PC-3 (cell line): ENCODE measurements around the gene PARVA. TPM values are rescaled to one million over a fixed set of nuclear protein-coding genes. Genes with fewer than 3 reads are reported as not detected.

Source experiments
- ATAC-seq: fragments of 200-7000 bp; cut with Tn5 transposase; 2 replicates; pipeline ENCODE4 v1.9.1; 2020; ENCODE audit warnings: mild to moderate bottlenecking, moderate library complexity
- BruUV-seq: library from RNA; stranded (reverse); fragments of 400-500 nt; replicated peaks from 2 replicates; lab custom pipeline; 2021; lab: Mats Ljungman, UMichigan
- CTCF ChIA-PET: fragments of 300-600 bp; sonication (Branson Sonifier 250); formaldehyde crosslinking; loops from one replicate; lab custom pipeline; 2022; ENCODE audit warnings: antibody characterized with exemption; lab: Charles Lee
- POLR2A ChIA-PET: fragments of 300-600 bp; sonication (Branson Sonifier 250); formaldehyde crosslinking; loops from one replicate; lab custom pipeline; 2022; ENCODE audit warnings: antibody characterized with exemption; ENCODE audit not compliant: unreplicated experiment; lab: Charles Lee
- DNase-seq: peaks from one replicate; pipeline ENCODE4 v3.0.0-alpha.2; 2015
- H2AFZ ChIP-seq: fragments of 300-600 bp; sonication (generic); 2 replicates; pipeline ENCODE4 v1.6.0; 2016; ENCODE audit warnings: antibody characterized with exemption, low read length
- H3F3A ChIP-seq: fragments of 300-600 bp; sonication (generic); one replicate; pipeline ENCODE4 v1.6.0; 2017; ENCODE audit warnings: antibody characterized with exemption, low read length, control low read depth, mild to moderate bottlenecking; ENCODE audit not compliant: unreplicated experiment
- H3K27ac ChIP-seq: fragments of 300-600 bp; sonication (generic); 2 replicates; pipeline ENCODE4 v1.5.1; 2016; ENCODE audit warnings: mild to moderate bottlenecking, low read length
- H3K27me3 ChIP-seq: fragments of 300-600 bp; sonication (generic); 2 replicates; pipeline ENCODE4 v1.6.1; 2016; ENCODE audit warnings: low read length, mixed read lengths
- H3K36me3 ChIP-seq: fragments of 300-600 bp; sonication (generic); 2 replicates; pipeline ENCODE4 v1.6.1; 2016; ENCODE audit warnings: low read depth, mixed run types, low read length, mixed read lengths
- H3K4me1 ChIP-seq: fragments of 300-600 bp; sonication (generic); 2 replicates; pipeline ENCODE4 v1.5.1; 2016; ENCODE audit warnings: low read length; ENCODE audit not compliant: insufficient read depth
- H3K4me2 ChIP-seq: fragments of 300-600 bp; sonication (generic); 2 replicates; pipeline ENCODE4 v1.6.0; 2016; ENCODE audit warnings: low read length
- H3K4me3 ChIP-seq: fragments of 300-600 bp; sonication (generic); 2 replicates; pipeline ENCODE4 v1.5.1; 2016; ENCODE audit warnings: mild to moderate bottlenecking, low read length, mixed read lengths
- H3K79me2 ChIP-seq: fragments of 300-600 bp; sonication (generic); 2 replicates; pipeline ENCODE4 v1.6.1; 2017; ENCODE audit warnings: low read length, mixed read lengths
- H3K9ac ChIP-seq: fragments of 300-600 bp; sonication (generic); 2 replicates; pipeline ENCODE4 v1.6.0; 2016; ENCODE audit warnings: mild to moderate bottlenecking, low read length
- H3K9me2 ChIP-seq: fragments of 300-600 bp; sonication (generic); replicated peaks from 2 replicates; pipeline ENCODE4 v1.6.1; 2016; ENCODE audit warnings: mixed run types, low read length, mixed read lengths
- H3K9me3 ChIP-seq: fragments of 300-600 bp; sonication (generic); 2 replicates; pipeline ENCODE4 v1.6.1; 2016; ENCODE audit warnings: low read length, mixed read lengths
- H4K20me1 ChIP-seq: fragments of 300-600 bp; sonication (generic); 2 replicates; pipeline ENCODE4 v1.6.1; 2016; ENCODE audit warnings: low read length, mixed read lengths
- EZH2 ChIP-seq: fragments of 300-600 bp; sonication (generic); IDR thresholded peaks from one replicate; pipeline ENCODE4 v1.6.1; 2017; ENCODE audit warnings: antibody characterized with exemption, mild to moderate bottlenecking, low read length; ENCODE audit not compliant: unreplicated experiment
- EZH2phosphoT487 ChIP-seq: fragments of 300-600 bp; sonication (generic); IDR thresholded peaks from 2 replicates; pipeline ENCODE4 v1.6.1; 2018; ENCODE audit warnings: mild to moderate bottlenecking, antibody characterized with exemption, low read length, borderline replicate concordance
- intact Hi-C: fragments of 100-400 bp; cut with micrococcal nuclease; formaldehyde crosslinking; loops from 2 replicates; pipeline ENCODE4 v1.9.0; 2023
- total RNA-seq: library from RNA; depleted of rRNA; stranded (reverse); fragments of >200 nt; gene quantifications from 2 replicates; pipeline ENCODE4 v1.2.3, GENCODE V29; 2014
- TF ChIP-seq, protein P1 (sequence below): fragments of 300-600 bp; sonication (generic); conservative IDR thresholded peaks from 2 replicates; pipeline ENCODE4 v1.5.1; 2017; ENCODE audit warnings: antibody characterized with exemption, low read depth, mild to moderate bottlenecking, low read length

The PARVA gene
- total RNA-seq, 1 experiment from 2014 or later, result 13.5 TPM

DNA sequence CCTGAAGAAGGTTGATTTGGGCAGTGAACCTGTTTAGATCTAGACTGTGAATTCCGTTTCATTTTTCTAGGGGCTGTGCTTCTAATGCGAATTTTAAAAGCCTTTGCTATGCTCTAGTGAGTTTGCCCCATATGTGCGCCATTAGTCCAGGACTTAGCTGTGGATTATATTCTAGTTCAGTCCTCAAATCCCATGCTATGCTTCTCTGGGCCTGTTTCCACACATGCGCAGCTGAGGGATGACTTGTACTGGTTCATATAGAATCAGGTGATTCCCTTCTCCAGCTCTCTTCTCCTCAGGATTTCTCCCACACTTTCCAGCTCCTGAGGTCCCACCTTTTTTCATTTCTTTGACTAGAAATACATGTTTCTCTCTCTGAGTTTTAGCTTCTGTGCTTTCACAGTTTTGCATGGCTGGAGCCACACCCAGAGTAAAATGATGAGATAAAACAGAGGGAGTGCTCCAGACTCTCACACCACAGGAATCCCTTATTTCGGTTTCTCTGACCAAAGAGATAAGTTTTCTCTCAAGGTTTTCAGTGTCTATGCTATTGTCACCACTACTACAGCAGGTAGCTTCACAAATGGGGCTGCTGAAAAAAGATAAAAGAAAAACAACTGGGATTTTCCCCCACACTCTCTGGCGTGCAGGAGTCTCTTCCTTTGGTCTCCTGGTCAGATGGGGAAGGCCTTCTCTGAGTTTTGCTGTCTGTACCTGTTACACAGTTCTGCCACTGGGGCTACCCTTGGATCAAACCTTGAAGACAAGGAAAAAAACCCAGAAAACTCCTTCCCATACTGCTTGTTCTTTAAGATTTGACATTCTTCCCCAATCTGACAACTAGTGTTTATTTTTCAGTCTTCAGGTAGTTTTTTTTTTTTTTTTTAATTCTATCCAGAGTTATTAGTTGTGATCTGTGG, 200.6 kb downstream of the PARVA start:
- no peak for ATAC-seq
- no peaks in the 10 kb centered on the region for H3K79me2 ChIP-seq
- H3K4me1 ChIP-seq, result peaks cover 15% of the 10 kb centered on the region
- H3K9ac ChIP-seq, result no peak overlapping the region
- no peak overlapping the region for H3K27ac ChIP-seq
- H3K4me2 ChIP-seq, result no peak overlapping the region
- H2AFZ ChIP-seq, result no peak overlapping the region
- ChIA-PET CTCF (no interaction called here), POLR2A (no interaction called here)
- H3K27me3 ChIP-seq, result no peaks in the 10 kb centered on the region
- H3K36me3 ChIP-seq, result no peaks in the 10 kb centered on the region
- intact Hi-C loops, result no loop called here
- no TSS peak for BruUV-seq
- TF ChIP-seq, protein P1, sequence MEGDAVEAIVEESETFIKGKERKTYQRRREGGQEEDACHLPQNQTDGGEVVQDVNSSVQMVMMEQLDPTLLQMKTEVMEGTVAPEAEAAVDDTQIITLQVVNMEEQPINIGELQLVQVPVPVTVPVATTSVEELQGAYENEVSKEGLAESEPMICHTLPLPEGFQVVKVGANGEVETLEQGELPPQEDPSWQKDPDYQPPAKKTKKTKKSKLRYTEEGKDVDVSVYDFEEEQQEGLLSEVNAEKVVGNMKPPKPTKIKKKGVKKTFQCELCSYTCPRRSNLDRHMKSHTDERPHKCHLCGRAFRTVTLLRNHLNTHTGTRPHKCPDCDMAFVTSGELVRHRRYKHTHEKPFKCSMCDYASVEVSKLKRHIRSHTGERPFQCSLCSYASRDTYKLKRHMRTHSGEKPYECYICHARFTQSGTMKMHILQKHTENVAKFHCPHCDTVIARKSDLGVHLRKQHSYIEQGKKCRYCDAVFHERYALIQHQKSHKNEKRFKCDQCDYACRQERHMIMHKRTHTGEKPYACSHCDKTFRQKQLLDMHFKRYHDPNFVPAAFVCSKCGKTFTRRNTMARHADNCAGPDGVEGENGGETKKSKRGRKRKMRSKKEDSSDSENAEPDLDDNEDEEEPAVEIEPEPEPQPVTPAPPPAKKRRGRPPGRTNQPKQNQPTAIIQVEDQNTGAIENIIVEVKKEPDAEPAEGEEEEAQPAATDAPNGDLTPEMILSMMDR, result no peak; the same call in 1 of the 2 replicates
- TF ChIP-seq EZH2 (no peak), EZH2phosphoT487 (no peak)
- DNase-seq, result peak; percentile 11
- no peak overlapping the region for H3K4me3 ChIP-seq
- no peaks in the 10 kb centered on the region for H4K20me1 ChIP-seq
- H3K9me3 ChIP-seq, result no peaks in the 10 kb centered on the region
- H3K9me2 ChIP-seq, result no peaks in the 10 kb centered on the region
- peaks cover 10% of the 10 kb centered on the region for H3F3A ChIP-seq

DNA sequence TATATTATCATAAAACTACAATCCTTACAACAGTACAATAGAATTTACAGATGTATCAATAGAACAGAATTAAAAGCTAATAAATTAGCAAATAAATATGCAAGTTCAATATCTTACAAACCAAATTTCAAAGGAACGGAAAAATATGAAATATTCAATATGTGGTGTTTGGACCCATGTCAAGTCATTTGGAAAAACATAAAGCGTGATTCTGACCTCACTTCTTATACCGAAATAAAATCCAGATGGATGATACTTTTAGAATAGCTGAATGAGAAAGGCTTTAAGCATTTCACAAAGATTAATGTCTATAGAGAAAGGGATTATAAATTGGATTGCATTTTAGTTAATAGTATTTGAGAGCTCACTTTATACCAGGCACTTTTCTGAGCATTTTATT, 204.0 kb downstream of the PARVA start:
- BruUV-seq, result no TSS peak
- Histone ChIP-seq H3K9me2 (no peaks in the 10 kb centered on the region), H2AFZ (peak overlapping the region; percentile 32; the same call in 1 of the 2 replicates), H3K4me2 (peak overlapping the region; percentile 23), H3K36me3 (no peaks in the 10 kb centered on the region), H3K27ac (peak overlapping the region; percentile 65; the same call in 1 of the 2 replicates), H3K9me3 (no peaks in the 10 kb centered on the region), H3K79me2 (no peaks in the 10 kb centered on the region), H3K9ac (no peak overlapping the region), H3K4me1 (peaks cover 15% of the 10 kb centered on the region), H4K20me1 (no peaks in the 10 kb centered on the region), H3F3A (peaks cover 10% of the 10 kb centered on the region), H3K4me3 (no peak overlapping the region), H3K27me3 (no peaks in the 10 kb centered on the region)
- CTCF ChIA-PET, result no interaction called here
- TF ChIP-seq, protein P1, result no peak
- TF ChIP-seq EZH2 (no peak), EZH2phosphoT487 (no peak)
- intact Hi-C loops, result no loop called here
- POLR2A ChIA-PET, result no interaction called here
- DNase-seq (no peak), ATAC-seq (no peak)

DNA sequence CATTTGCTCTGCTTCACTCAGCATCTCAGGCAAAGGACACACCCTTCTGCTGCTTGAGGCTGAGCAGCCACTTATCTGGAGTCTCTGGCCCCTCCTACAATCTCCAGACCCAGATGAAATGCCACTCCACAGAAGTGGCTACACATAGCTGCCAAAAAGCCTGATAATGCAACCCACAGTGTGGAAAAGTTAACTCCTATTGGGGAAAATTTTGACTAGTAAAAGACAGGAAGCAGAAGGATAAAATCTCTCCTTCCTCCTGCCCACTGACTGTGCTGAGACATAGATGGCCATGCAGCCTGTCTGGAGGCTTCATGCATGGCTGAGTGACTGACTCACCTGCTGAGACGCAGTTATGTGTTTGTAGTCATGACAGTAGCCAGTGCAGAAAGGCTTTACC, 204.6 kb downstream of the PARVA start:
- Histone ChIP-seq H3K4me1 (peaks cover 16% of the 10 kb centered on the region), H3K27ac (peak overlapping the region; percentile 65), H4K20me1 (no peaks in the 10 kb centered on the region), H3K9me3 (no peaks in the 10 kb centered on the region), H3K79me2 (no peaks in the 10 kb centered on the region), H3K9ac (no peak overlapping the region), H3K4me2 (peak overlapping the region; percentile 28), H2AFZ (peak overlapping the region; percentile 32; the same call in 1 of the 2 replicates), H3K27me3 (no peaks in the 10 kb centered on the region), H3F3A (peaks cover 10% of the 10 kb centered on the region), H3K9me2 (no peaks in the 10 kb centered on the region), H3K4me3 (no peak overlapping the region), H3K36me3 (no peaks in the 10 kb centered on the region)
- ChIA-PET CTCF (no interaction called here), POLR2A (interaction anchor here (0.6 kb wide), 1 partner anchor 175 kb away, joined by 3 read pairs; no protein-coding TSS in a partner anchor)
- ATAC-seq, result peak; percentile 100
- TF ChIP-seq, protein P1, result no peak
- TF ChIP-seq EZH2phosphoT487, result no peak
- no peak for TF ChIP-seq EZH2
- BruUV-seq, result no TSS peak
- intact Hi-C loops, result no loop called here
- peak; percentile 89 for DNase-seq
